Keratinocyte (primary cell): ENCODE data around the gene MAMDC2. TPM values are rescaled to one million over a fixed set of nuclear protein-coding genes. Genes with fewer than 3 reads are reported as not detected.

Source experiments
- DNase-seq: peaks from one replicate; pipeline ENCODE4 v3.0.0-alpha.2; 2011; ENCODE audit warnings: low read depth, missing footprints, low spot score
- FAIRE-seq: peaks from 2 replicates; lab custom pipeline; 2011; peaks lifted over from hg19 to GRCh38; lab: Jason Lieb, UNC
- H2AFZ ChIP-seq: 2 replicates; pipeline ENCODE4 v1.6.0; 2012; ENCODE audit warnings: low read length, control low read depth, inconsistent platforms; ENCODE audit not compliant: control insufficient read depth
- H3K27ac ChIP-seq: 2 replicates; pipeline ENCODE4 v1.5.1; 2011; ENCODE audit warnings: low read length; ENCODE audit not compliant: control insufficient read depth, insufficient read depth
- H3K27me3 ChIP-seq: 3 replicates; pipeline ENCODE4 v1.6.0; 2011; ENCODE audit warnings: low read length; ENCODE audit not compliant: control insufficient read depth, insufficient read depth; ENCODE audit errors: extremely low read depth
- H3K36me3 ChIP-seq, 2 experiments: 2 replicates in 1 of 2; 3 replicates in 1 of 2; pipeline ENCODE4 v1.5.1; 2011; ENCODE audit warnings: low read length in 2 of 2, mild to moderate bottlenecking in 1 of 2; ENCODE audit not compliant: control insufficient read depth in 2 of 2, insufficient read depth in 2 of 2; ENCODE audit errors: extremely low read depth in 1 of 2
- H3K4me1 ChIP-seq: 3 replicates; pipeline ENCODE4 v1.5.1; 2011; ENCODE audit warnings: low read length; ENCODE audit not compliant: control insufficient read depth, insufficient read depth; ENCODE audit errors: extremely low read depth
- H3K4me2 ChIP-seq: 3 replicates; pipeline ENCODE4 v1.6.0; 2011; ENCODE audit warnings: low read depth, low read length; ENCODE audit not compliant: control insufficient read depth, insufficient read depth; ENCODE audit errors: extremely low read depth
- H3K4me3 ChIP-seq, 3 experiments: fragments of 200-600 bp in 1 of 3; sonication (generic) in 1 of 3; 2 replicates in 2 of 3; 3 replicates in 1 of 3; pipeline ENCODE4 v1.5.1; 2011 to 2016; ENCODE audit warnings: low read length in 3 of 3, mild to moderate bottlenecking in 3 of 3, control low read depth in 2 of 3, inconsistent platforms in 1 of 3, low read depth in 1 of 3, mixed read lengths in 1 of 3, mixed run types in 1 of 3, moderate library complexity in 1 of 3; ENCODE audit not compliant: control insufficient read depth in 2 of 3, insufficient read depth in 2 of 3; ENCODE audit errors: extremely low read depth in 1 of 3
- H3K79me2 ChIP-seq: 2 replicates; pipeline ENCODE4 v1.6.0; 2012; ENCODE audit warnings: low read length; ENCODE audit not compliant: control insufficient read depth, insufficient read depth
- H3K9ac ChIP-seq: 3 replicates; pipeline ENCODE4 v1.6.0; 2011; ENCODE audit warnings: low read length; ENCODE audit not compliant: control insufficient read depth, insufficient read depth; ENCODE audit errors: extremely low read depth
- H3K9me1 ChIP-seq: 3 replicates; pipeline ENCODE4 v1.6.0; 2011; ENCODE audit warnings: low read length; ENCODE audit not compliant: control insufficient read depth, insufficient read depth; ENCODE audit errors: extremely low read depth
- H3K9me3 ChIP-seq: 2 replicates; pipeline ENCODE4 v1.5.1; 2012; ENCODE audit warnings: low read depth, low read length; ENCODE audit not compliant: control insufficient read depth
- H4K20me1 ChIP-seq: 3 replicates; pipeline ENCODE4 v1.6.0; 2011; ENCODE audit warnings: low read length; ENCODE audit not compliant: control insufficient read depth, insufficient read depth; ENCODE audit errors: extremely low read depth
- CTCF ChIP-seq, 3 experiments: IDR thresholded peaks in 1 of 3; conservative IDR thresholded peaks in 1 of 3; optimal IDR thresholded peaks in 1 of 3; 2 replicates in 2 of 3; 3 replicates in 1 of 3; pipeline versions ENCODE3 to v1.5.1; 2011; ENCODE audit warnings: low read length in 3 of 3, mild to moderate bottlenecking in 3 of 3, moderate library complexity in 2 of 3, control low read depth in 1 of 3, inconsistent platforms in 1 of 3; ENCODE audit not compliant: insufficient read depth in 2 of 3; ENCODE audit errors: extremely low read depth in 1 of 3
- EZH2 ChIP-seq: IDR thresholded peaks from one replicate; pipeline ENCODE4 v1.6.1; 2012; ENCODE audit warnings: inconsistent platforms, mild to moderate bottlenecking, low read length, moderate library complexity
- dilution Hi-C: fragments of 300-500 bp; cut with MboI; formaldehyde crosslinking; loops from one replicate; pipeline ENCODE4 v1.7.0; 2020; ENCODE audit warnings: low sequenced_read_pairs; ENCODE audit not compliant: extremely low pct_ligation_motif_present
- polyA plus RNA-seq, 5 experiments: library from polyadenylated mRNA; depleted of rRNA in 3 of 5; stranded (reverse) in 3 of 5; stranded (forward) in 1 of 5; unstranded in 1 of 5; fragments of >200 nt; gene quantifications; 1 replicate in 1 of 5; 2 replicates in 3 of 5; 3 replicates in 1 of 5; pipeline versions ENCODE4 v1.2.1 to v1.2.3, GENCODE V29; 2011 to 2012; ENCODE audit warnings: missing spikeins in 2 of 5, low read depth in 1 of 5, low replicate concordance in 1 of 5

Gene MAMDC2
- polyA plus RNA-seq, 1 donor (not counting 4 experiments of a cell fraction or from before 2014, with no cell fraction given), result 4.2 TPM

- Histone ChIP-seq H2AFZ (no peak overlapping the region), H3K27me3 (no peaks in the 10 kb centered on the region), H3K4me1 (no peaks in the 10 kb centered on the region), H4K20me1 (no peaks in the 10 kb centered on the region), H3K9me3 (no peaks in the 10 kb centered on the region), H3K9me1 (no peaks in the 10 kb centered on the region), H3K27ac (no peak overlapping the region), H3K4me2 (no peak overlapping the region), H3K79me2 (no peaks in the 10 kb centered on the region), H3K9ac (no peak overlapping the region), H3K36me3 (no peaks in the 10 kb centered on the region), H3K4me3 (no peak overlapping the region)
- no peak for TF ChIP-seq EZH2
- no peak for TF ChIP-seq CTCF (optimal IDR thresholded peaks at IDR 0.05 in 1 of 3, IDR thresholded peaks at IDR 0.05 in 1 of 3, conservative IDR thresholded peaks at IDR 0.05 in 1 of 3; ENCODE audit: extremely low read depth in 1 of 3, insufficient read depth in 2 of 3, low read length in 3 of 3)
- DNase-seq (no peak), FAIRE-seq (no peak)
- dilution Hi-C loops, result no loop called here
Observed at GRCh38 chr9:70143394-70144130, 99.9 kb downstream of the MAMDC2 start.

GRCh38 chr9:70144131-70144503 is 100.5 kb downstream of the MAMDC2 start:
- Histone ChIP-seq H3K79me2 (no peaks in the 10 kb centered on the region), H3K9me3 (no peaks in the 10 kb centered on the region), H3K4me1 (no peaks in the 10 kb centered on the region), H2AFZ (no peak overlapping the region), H4K20me1 (no peaks in the 10 kb centered on the region), H3K9me1 (no peaks in the 10 kb centered on the region), H3K4me2 (no peak overlapping the region), H3K4me3 (no peak overlapping the region), H3K27ac (no peak overlapping the region), H3K9ac (no peak overlapping the region), H3K36me3 (no peaks in the 10 kb centered on the region), H3K27me3 (no peaks in the 10 kb centered on the region)
- dilution Hi-C loops, result no loop called here
- DNase-seq (no peak), FAIRE-seq (no peak)
- TF ChIP-seq CTCF (optimal IDR thresholded peaks at IDR 0.05 in 1 of 3, IDR thresholded peaks at IDR 0.05 in 1 of 3, conservative IDR thresholded peaks at IDR 0.05 in 1 of 3; ENCODE audit: extremely low read depth in 1 of 3, insufficient read depth in 2 of 3, low read length in 3 of 3), result no peak
